Astrocyte (in vitro differentiated cells and primary cell): Measurements from ENCODE around the gene TIRAP.

Source experiments
- EZH2 ChIP-seq: IDR thresholded peaks from 2 replicates; pipeline ENCODE4 v1.6.1; 2012; ENCODE audit warnings: mild to moderate bottlenecking, low read length, inconsistent platforms; ENCODE audit not compliant: insufficient read depth
- TF ChIP-seq, protein P1 (sequence below): IDR thresholded peaks from 2 replicates; pipeline ENCODE4 v1.5.1; 2011; ENCODE audit warnings: low read depth, mild to moderate bottlenecking, inconsistent platforms, low read length, moderate library complexity; ENCODE audit not compliant: insufficient read depth

DNA sequence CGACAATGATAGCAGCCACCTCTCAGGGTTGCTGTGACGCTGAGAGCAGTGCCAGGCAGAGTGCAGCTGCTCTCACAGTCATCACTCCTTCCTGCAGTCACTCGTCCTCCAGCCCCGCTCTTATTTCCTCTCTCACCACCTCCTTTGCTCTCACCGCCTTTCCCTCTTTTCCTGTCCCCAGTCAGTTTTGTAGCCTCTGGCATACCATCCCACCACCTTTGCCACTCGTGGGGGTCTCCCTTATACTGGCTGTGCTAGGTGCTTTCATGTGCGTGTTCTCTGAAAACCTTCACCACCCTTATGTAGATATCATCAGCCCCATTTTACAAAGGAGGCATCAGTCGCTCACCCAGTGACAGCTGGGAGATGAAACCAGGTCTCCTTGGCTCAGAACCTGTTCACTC is 53.2 kb downstream of the TIRAP start:
- TF ChIP-seq, protein P1, sequence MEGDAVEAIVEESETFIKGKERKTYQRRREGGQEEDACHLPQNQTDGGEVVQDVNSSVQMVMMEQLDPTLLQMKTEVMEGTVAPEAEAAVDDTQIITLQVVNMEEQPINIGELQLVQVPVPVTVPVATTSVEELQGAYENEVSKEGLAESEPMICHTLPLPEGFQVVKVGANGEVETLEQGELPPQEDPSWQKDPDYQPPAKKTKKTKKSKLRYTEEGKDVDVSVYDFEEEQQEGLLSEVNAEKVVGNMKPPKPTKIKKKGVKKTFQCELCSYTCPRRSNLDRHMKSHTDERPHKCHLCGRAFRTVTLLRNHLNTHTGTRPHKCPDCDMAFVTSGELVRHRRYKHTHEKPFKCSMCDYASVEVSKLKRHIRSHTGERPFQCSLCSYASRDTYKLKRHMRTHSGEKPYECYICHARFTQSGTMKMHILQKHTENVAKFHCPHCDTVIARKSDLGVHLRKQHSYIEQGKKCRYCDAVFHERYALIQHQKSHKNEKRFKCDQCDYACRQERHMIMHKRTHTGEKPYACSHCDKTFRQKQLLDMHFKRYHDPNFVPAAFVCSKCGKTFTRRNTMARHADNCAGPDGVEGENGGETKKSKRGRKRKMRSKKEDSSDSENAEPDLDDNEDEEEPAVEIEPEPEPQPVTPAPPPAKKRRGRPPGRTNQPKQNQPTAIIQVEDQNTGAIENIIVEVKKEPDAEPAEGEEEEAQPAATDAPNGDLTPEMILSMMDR = no peak
- TF ChIP-seq EZH2 = no peak
